ENCODE data around the gene IMMT.

The IMMT gene

GRCh38 chr2:86150502-86150901 lies 44.8 kb downstream of the IMMT start:
- no peak overlapping the region for H3K4me3 ChIP-seq (replicated peaks; ENCODE audit: low read depth, low read length)
- TF ChIP-seq CTCF (IDR thresholded peaks at IDR 0.05; ENCODE audit: low read depth, low read length, missing control alignments) = no peak
- DNase-seq (ENCODE audit: extremely low read depth, low read depth) = no peak

GRCh38 chr2:86147793-86148192 lies 47.5 kb downstream of the IMMT start:
- no peak for DNase-seq (ENCODE audit: extremely low read depth, low read depth)
- no peak for TF ChIP-seq CTCF (IDR thresholded peaks at IDR 0.05; ENCODE audit: low read depth, low read length, missing control alignments)
- no peak overlapping the region for H3K4me3 ChIP-seq (replicated peaks; ENCODE audit: low read depth, low read length)

GRCh38 chr2:86143926-86144685 lies 51.2 kb downstream of the IMMT start:
- TF ChIP-seq CTCF (IDR thresholded peaks at IDR 0.05; ENCODE audit: low read depth, low read length, missing control alignments) = no peak
- no peak for DNase-seq (ENCODE audit: extremely low read depth, low read depth)
- no peak overlapping the region for H3K4me3 ChIP-seq (replicated peaks; ENCODE audit: low read depth, low read length)

GRCh38 chr2:86143307-86143706 lies 52.0 kb downstream of the IMMT start:
- no peak for TF ChIP-seq CTCF (IDR thresholded peaks at IDR 0.05; ENCODE audit: low read depth, low read length, missing control alignments)
- no peak overlapping the region for H3K4me3 ChIP-seq (replicated peaks; ENCODE audit: low read depth, low read length)
- no peak for DNase-seq (ENCODE audit: extremely low read depth, low read depth)

- TF ChIP-seq CTCF (IDR thresholded peaks at IDR 0.05; ENCODE audit: low read depth, low read length, missing control alignments) = no peak
- H3K4me3 ChIP-seq (replicated peaks; ENCODE audit: low read depth, low read length) = no peak overlapping the region
- no peak for DNase-seq (ENCODE audit: extremely low read depth, low read depth)
Observed at GRCh38 chr2:86142436-86143257, 52.6 kb downstream of the IMMT start.

GRCh38 chr2:86140969-86141392 lies 54.3 kb downstream of the IMMT start:
- DNase-seq (ENCODE audit: extremely low read depth, low read depth) = no peak
- no peak overlapping the region for H3K4me3 ChIP-seq (replicated peaks; ENCODE audit: low read depth, low read length)
- no peak for TF ChIP-seq CTCF (IDR thresholded peaks at IDR 0.05; ENCODE audit: low read depth, low read length, missing control alignments)

Measured in HFF-Myc (cell line).